Measurements from ENCODE around the gene CYP27A1.

CYP27A1 gene

DNA sequence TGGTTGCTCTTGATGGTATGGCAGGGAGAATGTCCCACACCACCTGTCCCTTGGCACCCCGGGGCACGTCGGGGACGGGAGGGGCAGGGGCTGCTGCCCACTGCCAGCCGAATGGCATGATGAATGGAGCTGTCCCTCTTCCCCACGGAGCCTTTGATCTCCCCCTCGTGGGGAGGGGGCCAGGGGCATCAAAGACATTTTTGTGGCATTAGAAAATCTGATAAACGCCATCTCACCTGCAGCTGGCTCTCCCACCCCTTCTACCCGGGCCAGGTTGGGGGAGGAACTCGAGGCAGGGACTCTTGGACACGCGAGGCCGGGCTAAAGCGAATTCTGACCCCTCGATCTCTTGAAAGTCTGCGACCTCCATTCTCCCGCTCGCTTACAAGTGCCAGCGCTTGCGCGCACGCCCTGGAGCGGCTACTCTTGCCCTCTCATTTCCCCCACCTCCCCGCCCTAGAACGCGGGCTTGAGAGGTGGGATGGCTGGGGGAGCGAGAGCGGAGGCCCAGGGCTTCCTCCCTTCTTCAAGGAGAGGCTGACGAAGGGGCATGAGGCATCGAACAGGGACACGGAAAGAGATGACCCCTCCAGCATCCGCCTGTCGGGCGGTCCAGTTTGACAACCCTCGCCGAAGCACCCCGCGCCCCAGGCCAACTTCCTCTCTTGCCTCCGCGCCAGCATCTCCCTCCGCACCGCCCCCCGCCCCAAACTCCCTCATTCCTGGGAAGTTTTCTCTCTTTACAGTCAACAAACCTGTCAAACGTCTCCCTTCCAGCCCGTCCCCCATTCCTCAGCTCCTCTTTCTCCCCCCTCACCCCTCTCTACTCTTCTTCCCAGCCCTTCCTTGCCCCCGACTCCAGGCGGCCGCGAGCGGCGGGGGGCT, 77.0 kb downstream of the CYP27A1 start:
- no peak overlapping the region for H3K4me3 ChIP-seq (ENCODE audit: insufficient read depth, low read length, poor library complexity, severe bottlenecking)
- H4K20me1 ChIP-seq (ENCODE audit: low read depth, low read length) = no peaks in the 10 kb centered on the region
- no peaks in the 10 kb centered on the region for H3F3A ChIP-seq (ENCODE audit: insufficient read depth)
- no peaks in the 10 kb centered on the region for H3K27me3 ChIP-seq (ENCODE audit: low read length)
- H3K9ac ChIP-seq (ENCODE audit: low read length) = no peak overlapping the region
- no peaks in the 10 kb centered on the region for H3K9me2 ChIP-seq (replicated peaks; ENCODE audit: insufficient read depth, low read length)
- no peak overlapping the region for H3K4me2 ChIP-seq (ENCODE audit: low read depth, low read length, poor library complexity, severe bottlenecking)
- no peaks in the 10 kb centered on the region for H3K79me2 ChIP-seq (ENCODE audit: insufficient read depth, low read length)
- no peaks in the 10 kb centered on the region for H3K36me3 ChIP-seq (ENCODE audit: low read length)
- H3K9me3 ChIP-seq (ENCODE audit: insufficient read depth, low read length) = no peaks in the 10 kb centered on the region
- no peak overlapping the region for H3K27ac ChIP-seq (ENCODE audit: low read depth, low read length)
- TF ChIP-seq CTCF (IDR thresholded peaks at IDR 0.05; ENCODE audit: insufficient read depth, low read length, poor library complexity, severe bottlenecking) (no peak), EZH2phosphoT487 (conservative IDR thresholded peaks at IDR 0.05; ENCODE audit: low read length) (no peak)
- H2AFZ ChIP-seq (ENCODE audit: low read depth, low read length, severe bottlenecking) = no peak overlapping the region

- no peaks in the 10 kb centered on the region for H3K27me3 ChIP-seq (ENCODE audit: low read length)
- no peaks in the 10 kb centered on the region for H3K79me2 ChIP-seq (ENCODE audit: insufficient read depth, low read length)
- no peak within 1 kb of the TSS for H3K9ac ChIP-seq (ENCODE audit: low read length)
- no peaks in the 10 kb centered on the region for H3K9me2 ChIP-seq (replicated peaks; ENCODE audit: insufficient read depth, low read length)
- no peak within 1 kb of the TSS for H3K4me2 ChIP-seq (ENCODE audit: low read depth, low read length, poor library complexity, severe bottlenecking)
- no peak within 1 kb of the TSS for H2AFZ ChIP-seq (ENCODE audit: low read depth, low read length, severe bottlenecking)
- no peak for TF ChIP-seq EZH2phosphoT487 (conservative IDR thresholded peaks at IDR 0.05; ENCODE audit: low read length)
- no peak for TF ChIP-seq CTCF (IDR thresholded peaks at IDR 0.05; ENCODE audit: insufficient read depth, low read length, poor library complexity, severe bottlenecking)
- H4K20me1 ChIP-seq (ENCODE audit: low read depth, low read length) = no peaks in the 10 kb centered on the region
- H3K4me3 ChIP-seq (ENCODE audit: insufficient read depth, low read length, poor library complexity, severe bottlenecking) = no peak within 1 kb of the TSS
- no peak within 1 kb of the TSS for H3K27ac ChIP-seq (ENCODE audit: low read depth, low read length)
- no peaks in the 10 kb centered on the region for H3F3A ChIP-seq (ENCODE audit: insufficient read depth)
- no peaks in the 10 kb centered on the region for H3K9me3 ChIP-seq (ENCODE audit: insufficient read depth, low read length)
- no peaks in the 10 kb centered on the region for H3K36me3 ChIP-seq (ENCODE audit: low read length)
Observed at GRCh38 chr2:218859556-218859987, 77.6 kb downstream of the CYP27A1 start, which contains the start of gene WNT6. Gene WNT6 (plus strand): TSS chr2:218859805. CDS start chr2:218860038, 233 bp downstream.

- Histone ChIP-seq H3K27ac (ENCODE audit: low read depth, low read length) (no peak overlapping the region), H3K9me2 (replicated peaks; ENCODE audit: insufficient read depth, low read length) (no peaks in the 10 kb centered on the region), H2AFZ (ENCODE audit: low read depth, low read length, severe bottlenecking) (no peak overlapping the region), H3K36me3 (ENCODE audit: low read length) (no peaks in the 10 kb centered on the region), H3K27me3 (ENCODE audit: low read length) (no peaks in the 10 kb centered on the region), H3F3A (ENCODE audit: insufficient read depth) (no peaks in the 10 kb centered on the region), H3K79me2 (ENCODE audit: insufficient read depth, low read length) (no peaks in the 10 kb centered on the region), H3K9ac (ENCODE audit: low read length) (no peak overlapping the region), H3K9me3 (ENCODE audit: insufficient read depth, low read length) (no peaks in the 10 kb centered on the region), H4K20me1 (ENCODE audit: low read depth, low read length) (no peaks in the 10 kb centered on the region), H3K4me3 (ENCODE audit: insufficient read depth, low read length, poor library complexity, severe bottlenecking) (no peak overlapping the region), H3K4me2 (ENCODE audit: low read depth, low read length, poor library complexity, severe bottlenecking) (no peak overlapping the region)
- TF ChIP-seq CTCF (IDR thresholded peaks at IDR 0.05; ENCODE audit: insufficient read depth, low read length, poor library complexity, severe bottlenecking) = no peak
- TF ChIP-seq EZH2phosphoT487 (conservative IDR thresholded peaks at IDR 0.05; ENCODE audit: low read length) = no peak
Observed at GRCh38 chr2:218859988-218860831, 78.3 kb downstream of the CYP27A1 start.
